Measurements from ENCODE around the gene SLBP. TPM values are rescaled to one million over a fixed set of nuclear protein-coding genes. Genes with fewer than 3 reads are reported as not detected.
"Not testable (repeated sequence)": the region's sequence is repeated elsewhere in the genome, so short reads cannot be mapped to it uniquely, and the experiment has no call there.

Gene SLBP
- total RNA-seq, 2 experiments from 2014 or later, result 45.8 to 47.6 TPM

GRCh38 chr4:1675136-1675801 lies 36.9 kb downstream of the SLBP start:
- CTCF ChIA-PET, result no interaction called here
- Histone ChIP-seq H3K9me3 (ENCODE audit: control insufficient read depth in 1 of 2, insufficient read depth in 1 of 2, low read length in 2 of 2) (peaks cover 0 to 8% of the 10 kb centered on the region in 2 experiments), H3K27ac (ENCODE audit: low read depth in 1 of 2, low read length in 2 of 2) (no peak overlapping the region), H3K36me3 (ENCODE audit: insufficient read depth, low read length) (no peaks in the 10 kb centered on the region), H3K27me3 (ENCODE audit: control insufficient read depth in 1 of 2, insufficient read depth in 2 of 2, low read length in 2 of 2) (no peaks in the 10 kb centered on the region), H3K4me1 (ENCODE audit: insufficient read depth, low read length) (no peaks in the 10 kb centered on the region), H3K4me3 (ENCODE audit: low read length) (no peak overlapping the region)
- Mint-ChIP-seq H3K4me3 (no peak overlapping the region), H3K9me3 (no peaks in the 10 kb centered on the region), H3K4me1 (ENCODE audit: low read depth) (no peaks in the 10 kb centered on the region), H3K27ac (no peak overlapping the region), H3K36me3 (ENCODE audit: low read depth) (no peaks in the 10 kb centered on the region), H3K27me3 (no peaks in the 10 kb centered on the region)
- no peak for DNase-seq
- intact Hi-C loops (cut with DNase I, micrococcal nuclease), result no loop called here
- ATAC-seq (ENCODE audit: poor library complexity), result no peak
- no peak for TF ChIP-seq CTCF (IDR thresholded peaks at IDR 0.05)
- POLR2A ChIA-PET, result no interaction called here

- Mint-ChIP-seq H3K27ac (no peak overlapping the region), H3K36me3 (ENCODE audit: low read depth) (no peaks in the 10 kb centered on the region), H3K27me3 (no peaks in the 10 kb centered on the region), H3K4me3 (no peak overlapping the region), H3K9me3 (no peaks in the 10 kb centered on the region), H3K4me1 (ENCODE audit: low read depth) (no peaks in the 10 kb centered on the region)
- no peak for TF ChIP-seq CTCF (IDR thresholded peaks at IDR 0.05)
- H3K9me3 ChIP-seq (ENCODE audit: control insufficient read depth in 1 of 2, insufficient read depth in 1 of 2, low read length in 2 of 2), result peaks cover 0 to 8% of the 10 kb centered on the region in 2 experiments
- no peak overlapping the region for H3K4me3 ChIP-seq (ENCODE audit: low read length)
- no peaks in the 10 kb centered on the region for H3K36me3 ChIP-seq (ENCODE audit: insufficient read depth, low read length)
- ChIA-PET POLR2A (interaction anchor here (0.7 kb wide), 1 partner anchor 78 kb away, joined by 3 read pairs; no protein-coding TSS in a partner anchor), CTCF (no interaction called here)
- ATAC-seq (ENCODE audit: poor library complexity) (no peak), DNase-seq (no peak)
- intact Hi-C loops (cut with DNase I, micrococcal nuclease), result no loop called here
- no peaks in the 10 kb centered on the region for H3K27me3 ChIP-seq (ENCODE audit: control insufficient read depth in 1 of 2, insufficient read depth in 2 of 2, low read length in 2 of 2)
- no peak overlapping the region for H3K27ac ChIP-seq (ENCODE audit: low read depth in 1 of 2, low read length in 2 of 2)
- no peaks in the 10 kb centered on the region for H3K4me1 ChIP-seq (ENCODE audit: insufficient read depth, low read length)
Observed at GRCh38 chr4:1674682-1675081, 37.4 kb downstream of the SLBP start.

- Mint-ChIP-seq H3K27ac (no peak overlapping the region), H3K36me3 (ENCODE audit: low read depth) (no peaks in the 10 kb centered on the region), H3K4me3 (no peak overlapping the region), H3K4me1 (ENCODE audit: low read depth) (no peaks in the 10 kb centered on the region), H3K9me3 (no peaks in the 10 kb centered on the region), H3K27me3 (no peaks in the 10 kb centered on the region)
- DNase-seq (no peak), ATAC-seq (ENCODE audit: poor library complexity) (no peak)
- CTCF ChIA-PET, result no interaction called here
- no peaks in the 10 kb centered on the region for H3K36me3 ChIP-seq (ENCODE audit: insufficient read depth, low read length)
- TF ChIP-seq CTCF (IDR thresholded peaks at IDR 0.05), result no peak
- intact Hi-C loops (cut with DNase I, micrococcal nuclease), result no loop called here
- no peaks in the 10 kb centered on the region for H3K27me3 ChIP-seq (ENCODE audit: control insufficient read depth in 1 of 2, insufficient read depth in 2 of 2, low read length in 2 of 2)
- no peak overlapping the region for H3K4me3 ChIP-seq (ENCODE audit: low read length)
- POLR2A ChIA-PET, result interaction anchor here (0.7 kb wide), 1 partner anchor 50 kb away, joined by 4 read pairs; no protein-coding TSS in a partner anchor
- no peaks in the 10 kb centered on the region for H3K4me1 ChIP-seq (ENCODE audit: insufficient read depth, low read length)
- no peak overlapping the region for H3K27ac ChIP-seq (ENCODE audit: low read depth in 1 of 2, low read length in 2 of 2)
- H3K9me3 ChIP-seq (ENCODE audit: control insufficient read depth in 1 of 2, insufficient read depth in 1 of 2, low read length in 2 of 2), result peaks cover 0 to 8% of the 10 kb centered on the region in 2 experiments
Observed at GRCh38 chr4:1673671-1674070, 38.4 kb downstream of the SLBP start.

- H3K27ac Mint-ChIP-seq; CTCF ChIA-PET; H3K9me3 Mint-ChIP-seq; H3K9me3 ChIP-seq (ENCODE audit: control insufficient read depth in 1 of 2, insufficient read depth in 1 of 2, low read length in 2 of 2); H3K27me3 ChIP-seq (ENCODE audit: control insufficient read depth in 1 of 2, insufficient read depth in 2 of 2, low read length in 2 of 2); DNase-seq; H3K27me3 Mint-ChIP-seq; POLR2A ChIA-PET; H3K4me1 ChIP-seq (ENCODE audit: insufficient read depth, low read length); H3K4me3 Mint-ChIP-seq; H3K36me3 Mint-ChIP-seq (ENCODE audit: low read depth); H3K36me3 ChIP-seq (ENCODE audit: insufficient read depth, low read length); ATAC-seq (ENCODE audit: poor library complexity); H3K4me3 ChIP-seq (ENCODE audit: low read length); H3K4me1 Mint-ChIP-seq (ENCODE audit: low read depth); intact Hi-C loops (cut with DNase I, micrococcal nuclease); H3K27ac ChIP-seq (ENCODE audit: low read depth in 1 of 2, low read length in 2 of 2): not testable (repeated sequence)
Observed at GRCh38 chr4:1671011-1671410, 41.1 kb downstream of the SLBP start.
